Muscle of back (tissue), 11 donors: ENCODE results near the gene ALPI. TPM values are rescaled to one million over a fixed set of nuclear protein-coding genes. Genes with fewer than 3 reads are reported as not detected.
"Not testable (repeated sequence)": the region's sequence is repeated elsewhere in the genome, so short reads cannot be mapped to it uniquely, and the experiment has no call there.

ENCODE experiments used
- DNase-seq, 3 donors: peaks; one replicate each; pipeline versions ENCODE4 v3.0.0 to v3.0.0-alpha.2; 2013
- polyA plus RNA-seq, 10 donors: library from polyadenylated mRNA; unstranded; fragments of 120-200 nt; gene quantifications; one replicate each; pipeline ENCODE4 v1.2.1, GENCODE V29; 2013; ENCODE audit not compliant: insufficient read length in 10 of 10

The ALPI gene
- polyA plus RNA-seq, 10 donors: not detected

GRCh38 chr2:232420463-232421188, 35.3 kb upstream of the ALPI start:
- peak in 1 of 3 donors; percentile 51 for DNase-seq

DNA sequence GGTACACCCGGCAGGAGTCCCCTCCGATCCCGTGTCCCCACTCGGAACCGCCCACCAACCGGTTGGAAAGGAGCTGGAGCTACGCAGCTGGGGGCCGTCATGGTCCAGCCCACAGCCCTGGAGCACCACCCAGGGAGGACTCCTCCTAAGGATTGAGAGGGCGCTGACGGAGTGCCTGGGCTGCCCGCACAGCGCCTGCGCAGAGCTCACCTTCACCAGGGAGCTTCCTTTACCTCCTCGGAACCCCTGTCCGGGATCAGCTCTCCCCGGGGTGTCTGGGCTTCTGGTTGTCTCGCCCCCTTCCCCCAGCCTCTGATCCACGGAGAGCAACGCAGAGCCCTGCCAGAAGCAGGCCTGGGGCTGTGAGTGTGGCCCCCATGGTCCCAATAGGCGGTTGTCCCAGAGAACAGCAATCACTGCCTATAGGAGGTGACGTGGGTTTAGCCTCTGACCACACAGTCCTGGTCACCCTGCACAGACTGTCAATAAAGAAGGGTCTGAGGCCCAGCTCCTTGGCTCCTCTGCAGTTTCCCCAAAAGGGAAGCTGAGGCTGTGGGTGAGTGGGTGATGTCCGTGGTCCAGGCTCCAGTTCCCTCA, 34.7 kb upstream of the ALPI start:
- DNase-seq: no peak

DNA sequence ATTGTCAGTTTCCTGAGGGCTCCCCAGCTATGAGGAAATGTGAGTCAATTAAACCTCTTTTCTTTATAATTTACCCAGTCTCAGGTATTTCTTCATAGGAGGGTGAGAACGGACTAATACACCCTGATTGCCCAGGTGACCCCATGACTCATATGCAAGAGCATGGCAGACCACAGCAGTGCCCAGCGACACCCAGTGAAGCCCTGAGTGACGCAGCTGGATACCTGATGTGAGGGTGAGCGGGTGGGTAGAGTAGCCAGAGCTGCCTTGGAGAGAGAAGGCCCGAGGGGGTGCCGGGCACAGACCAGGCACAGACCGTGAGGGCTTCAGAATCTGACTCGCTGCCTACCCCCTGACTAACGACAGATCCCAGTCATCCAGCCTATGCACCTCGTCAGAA, 33.9 kb upstream of the ALPI start:
- no peak for DNase-seq

DNA sequence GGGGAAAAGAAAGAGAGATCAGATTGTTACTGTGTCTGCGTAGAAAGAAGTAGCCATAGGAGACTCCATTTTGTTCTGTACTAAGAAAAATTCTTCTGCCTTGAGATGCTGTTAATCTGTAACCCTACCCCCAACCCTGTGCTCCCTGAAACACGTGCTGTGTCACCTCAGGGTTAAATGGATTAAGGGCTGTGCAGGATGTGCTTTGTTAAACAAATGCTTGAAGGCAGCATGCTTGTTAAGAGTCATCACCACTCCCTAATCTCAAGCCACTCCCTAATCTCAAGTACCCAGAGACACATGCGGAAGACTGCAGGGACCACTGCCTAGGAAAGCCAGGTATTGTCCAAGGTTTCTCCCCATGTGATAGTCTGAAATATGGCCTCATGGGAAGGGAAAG, 33.0 kb upstream of the ALPI start:
- DNase-seq: not testable (repeated sequence)

GRCh38 chr2:232423407-232423806, 32.5 kb upstream of the ALPI start:
- not testable (repeated sequence) for DNase-seq

- no peak for DNase-seq
Measured at GRCh38 chr2:232431705-232432590, 24.0 kb upstream of the ALPI start.

GRCh38 chr2:232432598-232433184, 23.3 kb upstream of the ALPI start:
- no peak for DNase-seq

- not testable (repeated sequence) for DNase-seq
Measured at GRCh38 chr2:232433622-232434021, 22.3 kb upstream of the ALPI start.

- no peak for DNase-seq
Measured at GRCh38 chr2:232434091-232434490, 21.9 kb upstream of the ALPI start.

DNA sequence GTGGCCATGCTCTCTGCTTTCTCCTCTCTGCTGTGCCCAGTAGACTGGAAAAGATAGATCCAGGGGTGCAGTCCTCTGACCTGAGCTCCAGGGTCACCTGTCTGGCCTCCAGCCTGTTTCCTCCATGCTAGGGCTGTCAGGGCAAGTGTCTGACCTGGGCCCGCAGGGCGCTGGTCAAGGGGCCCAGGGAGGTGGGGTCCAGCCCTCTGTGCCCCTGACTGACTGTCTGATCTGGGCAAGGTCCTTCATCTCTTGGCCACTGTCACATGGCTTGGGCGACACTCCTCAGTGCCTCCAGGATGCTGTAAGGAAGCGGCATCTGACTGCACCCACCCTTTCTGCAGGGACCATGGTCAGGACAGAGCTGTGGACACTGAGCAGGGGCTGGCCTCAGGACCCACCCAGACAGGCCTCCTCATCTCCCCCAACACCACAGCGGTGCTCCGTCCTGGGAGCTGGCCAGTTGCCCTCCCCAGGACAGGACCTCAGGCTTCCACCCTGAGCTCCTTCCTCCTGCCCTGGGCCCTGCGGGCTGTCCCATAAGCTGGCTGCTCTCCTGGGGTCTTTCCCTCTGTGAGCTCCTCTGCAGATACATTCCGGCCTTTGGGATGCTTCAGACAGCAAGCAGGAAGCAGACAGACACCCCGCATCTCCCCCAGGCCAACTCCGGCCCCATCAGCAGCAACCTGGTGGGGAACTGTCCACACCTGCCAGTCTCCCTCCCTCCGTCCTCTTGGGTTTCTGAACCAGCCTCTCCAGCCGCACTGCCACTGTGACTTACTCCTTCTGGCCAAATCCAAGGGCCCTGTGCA, 21.2 kb upstream of the ALPI start:
- no peak for DNase-seq

GRCh38 chr2:232435375-232435648, 20.6 kb upstream of the ALPI start:
- DNase-seq: no peak

- no peak for DNase-seq
Measured at GRCh38 chr2:232435805-232436204, 20.1 kb upstream of the ALPI start.

GRCh38 chr2:232436381-232437194, 19.4 kb upstream of the ALPI start:
- DNase-seq: no peak

- no peak for DNase-seq
Measured at GRCh38 chr2:232437195-232437571, 18.8 kb upstream of the ALPI start.

DNA sequence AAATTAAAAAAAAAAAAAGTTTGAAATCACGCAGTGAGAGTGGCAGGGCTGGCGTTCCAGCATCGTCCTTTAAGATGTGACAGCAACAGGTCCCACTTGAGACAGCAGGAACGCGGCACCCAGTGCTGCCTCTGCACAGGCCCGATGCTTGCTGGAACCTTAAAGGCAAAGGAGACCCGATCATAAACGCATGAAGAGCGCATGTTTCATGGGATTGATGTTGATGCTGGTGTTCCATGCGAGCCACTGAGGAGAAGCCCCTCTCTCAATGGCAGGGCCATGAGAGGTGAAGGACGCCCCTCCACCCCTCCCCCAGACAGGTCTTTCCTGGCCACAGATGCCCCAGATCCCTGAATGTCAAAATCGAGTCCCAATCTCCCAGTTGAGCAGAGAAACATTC, 17.9 kb upstream of the ALPI start:
- DNase-seq: no peak

DNA sequence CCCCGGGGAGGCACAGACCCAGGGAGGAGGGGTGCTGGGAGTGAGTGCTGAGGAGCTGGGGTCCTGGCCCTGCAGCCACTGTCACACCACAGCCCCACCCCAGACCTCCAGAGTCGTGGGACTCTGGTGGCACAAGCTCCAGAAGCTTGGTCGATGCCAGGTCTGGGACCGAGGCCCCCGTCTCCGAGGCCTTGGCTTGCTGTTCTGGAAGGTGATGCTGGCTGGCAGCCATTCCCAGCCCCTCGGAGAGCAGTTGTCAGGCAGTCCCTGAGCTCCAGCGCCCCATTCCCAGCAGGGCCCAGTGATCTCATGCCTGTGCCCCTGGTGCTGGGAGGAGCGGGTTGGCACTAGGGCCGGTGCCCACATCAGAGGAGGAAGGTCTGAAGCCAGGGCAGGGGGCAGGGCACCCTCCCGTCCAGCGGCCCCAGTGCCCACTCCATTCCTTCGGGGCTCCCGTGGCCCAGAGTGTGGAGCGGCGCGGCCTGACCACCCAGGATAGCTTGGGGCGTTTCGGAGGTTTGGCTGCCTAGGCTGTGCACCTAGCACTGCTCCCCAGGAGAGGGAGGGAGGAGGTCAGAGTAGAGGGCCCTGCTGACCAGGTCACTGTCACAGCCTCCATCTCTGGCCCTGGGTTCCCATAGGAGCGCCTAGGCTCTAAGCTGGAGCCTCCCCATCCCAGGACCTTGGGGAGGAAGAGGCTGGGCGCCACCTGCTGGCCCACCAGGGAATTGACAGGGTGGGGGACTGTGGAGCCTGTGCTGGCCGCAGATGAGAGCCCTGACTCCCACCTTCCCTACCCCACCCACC, 16.8 kb upstream of the ALPI start:
- no peak for DNase-seq

DNA sequence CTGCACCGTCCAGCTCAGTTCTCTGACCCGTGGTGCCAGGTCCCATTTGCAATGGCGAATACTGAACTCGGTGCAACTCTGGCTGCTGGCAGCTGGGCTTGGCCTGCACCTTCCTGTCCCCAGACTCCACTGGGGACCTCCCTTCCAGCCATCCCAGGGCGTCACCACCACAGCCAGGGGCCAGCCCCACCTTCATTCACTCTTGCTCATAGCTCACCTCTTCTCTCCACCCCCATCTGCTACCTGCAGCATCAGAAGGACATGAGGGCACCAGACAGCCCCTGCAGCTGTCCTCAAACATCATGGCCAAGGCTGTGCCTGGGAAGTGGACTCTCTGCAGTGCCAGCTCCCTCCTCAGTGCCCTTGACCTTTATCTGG, 16.2 kb upstream of the ALPI start:
- no peak for DNase-seq

DNA sequence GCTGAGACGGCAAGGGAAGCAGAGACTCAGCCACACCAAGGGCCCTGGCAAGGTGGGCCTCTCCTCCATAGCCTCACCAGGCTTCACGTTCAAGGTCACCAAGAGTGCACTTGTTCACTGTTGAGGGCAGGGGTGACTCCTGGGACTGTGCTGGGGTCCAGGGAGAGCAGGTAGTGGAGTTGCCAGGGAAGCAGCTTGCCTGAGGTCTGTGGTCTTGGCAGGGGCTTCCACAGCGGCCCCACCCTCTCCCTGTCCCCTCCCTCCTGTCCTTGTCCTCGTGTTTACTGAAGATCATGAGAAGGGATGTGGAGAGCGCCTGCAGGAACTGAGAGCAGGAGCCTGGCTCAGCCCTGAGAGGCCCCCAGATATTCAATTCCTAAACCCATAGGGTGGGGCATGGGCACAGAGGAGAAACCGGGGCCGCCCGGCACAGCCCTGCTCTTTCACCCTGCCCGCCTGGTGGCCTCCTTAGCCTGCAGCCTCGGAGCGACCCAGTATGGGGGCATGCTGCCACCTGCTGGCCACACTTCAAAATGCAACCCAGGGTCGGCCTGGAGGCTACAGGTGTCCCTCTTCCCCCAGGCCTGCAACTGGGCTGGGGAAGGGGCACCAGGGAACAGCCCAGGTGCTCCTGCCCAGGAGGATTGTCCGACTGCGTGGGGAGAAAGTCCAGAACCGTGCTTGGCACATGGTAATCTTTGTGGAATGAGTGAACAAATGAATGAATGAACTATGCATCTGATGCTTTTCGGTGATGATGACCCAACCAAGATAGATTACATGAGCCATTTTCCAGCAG, 15.5 kb upstream of the ALPI start:
- peak; percentile 52 to 82 (median 77) for DNase-seq

DNA sequence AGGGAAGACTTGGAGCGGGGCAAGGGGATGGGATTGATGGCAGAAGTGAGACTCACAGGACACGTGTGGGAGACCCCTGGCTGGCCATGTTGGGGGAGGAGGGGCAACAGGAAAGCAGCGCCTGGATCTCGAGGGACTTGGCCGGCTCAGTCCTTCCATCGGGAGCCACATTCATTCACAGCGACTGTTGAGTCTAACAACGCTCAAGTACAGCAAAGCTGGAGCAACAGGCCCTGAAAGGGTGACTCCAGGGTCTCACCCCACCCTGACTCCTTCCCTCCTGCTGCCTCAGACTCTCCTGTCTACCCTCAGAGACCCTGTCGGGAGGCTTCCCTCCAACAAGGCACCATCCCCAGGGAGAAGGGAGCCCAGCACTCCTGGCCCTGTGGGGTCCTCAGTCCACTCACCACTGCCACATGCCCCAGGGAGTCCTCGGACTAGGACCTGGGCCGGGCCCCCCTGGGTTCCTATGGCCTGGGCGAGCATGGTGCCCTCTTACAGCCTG, 14.8 kb upstream of the ALPI start:
- no peak for DNase-seq
